ENCODE data around the gene CDIP1. TPM values are rescaled to one million over a fixed set of nuclear protein-coding genes. Genes with fewer than 3 reads are reported as not detected.

The CDIP1 gene
- total and polyA plus RNA-seq, 12 donors, result 28.2 to 59.5 (median 46.1) TPM

- Histone ChIP-seq H3K4me3 (no peak overlapping the region), H3K27me3 (no peaks in the 10 kb centered on the region), H3K4me1 (no peaks in the 10 kb centered on the region), H3K9me3 (no peaks in the 10 kb centered on the region), H3K27ac (no peak overlapping the region), H3K36me3 (no peaks in the 10 kb centered on the region)
- DNase-seq, result no peak
- intact Hi-C loops (cut with DNase I), result no loop called here
- TF ChIP-seq CTCF (IDR thresholded peaks at IDR 0.05), result no peak
- ATAC-seq, result peak in 7 of 8 donors; percentile 21 to 80 (median 46)
- 50 to 65% methylated on average over 4 of the region's 4 CpGs for WGBS, 2 donors
These were observed 34.1 kb upstream of the CDIP1 start for GRCh38 chr16:4572715-4573114.

DNA sequence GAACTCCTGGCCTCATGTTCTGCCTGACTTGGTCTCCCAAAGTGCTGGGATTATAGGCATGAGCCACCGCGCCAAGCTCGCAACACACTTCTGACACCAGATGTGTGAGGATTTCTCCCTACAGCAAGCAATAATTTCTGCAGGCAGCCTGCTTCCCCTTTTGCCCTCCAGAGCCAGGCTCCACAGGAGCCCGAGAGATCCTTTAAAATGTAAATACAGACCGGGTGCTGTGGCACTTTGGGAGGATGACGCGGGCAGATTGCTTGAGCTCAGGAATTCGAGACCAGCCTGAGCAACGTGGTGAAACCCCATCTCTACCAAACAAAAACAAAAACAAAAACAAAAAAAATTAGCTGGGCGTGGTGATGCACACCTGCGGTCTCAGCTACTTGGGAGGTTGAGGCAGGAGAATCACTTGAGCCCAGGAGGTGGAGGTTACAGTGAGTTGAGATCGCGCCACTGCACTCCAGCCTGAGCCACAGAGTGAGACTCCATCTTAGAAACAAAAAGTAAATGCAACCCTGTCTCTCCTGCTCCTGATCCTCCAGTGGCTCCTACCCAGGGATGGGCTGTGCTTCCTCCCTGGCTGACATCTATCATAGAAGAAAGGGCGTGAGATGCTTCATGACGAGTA is 32.2 kb upstream of the CDIP1 start:
- no peak overlapping the region for H3K27ac ChIP-seq
- DNase-seq (no peak), ATAC-seq (no peak)
- no peaks in the 10 kb centered on the region for H3K9me3 ChIP-seq
- TF ChIP-seq CTCF (IDR thresholded peaks at IDR 0.05), result no peak
- 78 to 79% methylated on average over 15 of the region's 15 CpGs for WGBS, 2 donors
- intact Hi-C loops (cut with DNase I), result no loop called here
- H3K36me3 ChIP-seq, result no peaks in the 10 kb centered on the region
- no peak overlapping the region for H3K4me3 ChIP-seq
- H3K27me3 ChIP-seq, result no peaks in the 10 kb centered on the region
- no peaks in the 10 kb centered on the region for H3K4me1 ChIP-seq

GRCh38 chr16:4570086-4570485 is 31.5 kb upstream of the CDIP1 start:
- Histone ChIP-seq H3K4me1 (no peaks in the 10 kb centered on the region), H3K4me3 (no peak overlapping the region), H3K36me3 (no peaks in the 10 kb centered on the region), H3K27me3 (no peaks in the 10 kb centered on the region), H3K9me3 (no peaks in the 10 kb centered on the region), H3K27ac (no peak overlapping the region)
- ATAC-seq, result no peak
- intact Hi-C loops (cut with DNase I), result no loop called here
- TF ChIP-seq CTCF (IDR thresholded peaks at IDR 0.05), result no peak
- WGBS, 2 donors, result 81 to 82% methylated on average over 6 of the region's 6 CpGs
- no peak for DNase-seq

GRCh38 chr16:4566144-4566543 is 27.6 kb upstream of the CDIP1 start:
- no peak for ATAC-seq
- 89 to 94% methylated on average over 3 of the region's 3 CpGs for WGBS, 2 donors
- H3K9me3 ChIP-seq, result no peaks in the 10 kb centered on the region
- H3K27ac ChIP-seq, result no peak overlapping the region
- no peak for DNase-seq
- no peak for TF ChIP-seq CTCF (IDR thresholded peaks at IDR 0.05)
- no peaks in the 10 kb centered on the region for H3K4me1 ChIP-seq
- H3K4me3 ChIP-seq, result no peak overlapping the region
- intact Hi-C loops (cut with DNase I), result no loop called here
- no peaks in the 10 kb centered on the region for H3K27me3 ChIP-seq
- H3K36me3 ChIP-seq, result no peaks in the 10 kb centered on the region

Data from heart right ventricle (tissue), 16 donors.